HEK293T (cell line): Measurements from ENCODE around the gene CALML5.

Experiments
- CTCF ChIA-PET: fragments of 350-600 bp; formaldehyde crosslinking; extraction: SDS; loops from one replicate; lab custom pipeline; 2021; ENCODE audit warnings: antibody characterized with exemption, inconsistent platforms; lab: Yijun Ruan, JAX
- POLR2A ChIA-PET: fragments of 350-600 bp; formaldehyde crosslinking; extraction: SDS; loops from one replicate; lab custom pipeline; 2020; ENCODE audit warnings: antibody characterized with exemption, inconsistent platforms; lab: Yijun Ruan, JAX
- DNase-seq: peaks from one replicate; pipeline ENCODE4 v3.0.0; 2012; ENCODE audit warnings: mixed read lengths; ENCODE audit errors: extremely low spot score
- ARNT ChIP-seq: fragments of 450-650 bp; IDR thresholded peaks from 2 replicates; pipeline ENCODE4 v1.6.1; 2017; ENCODE audit warnings: mild to moderate bottlenecking
- BHLHE40 ChIP-seq: fragments of 450-650 bp; IDR thresholded peaks from 2 replicates; pipeline ENCODE4 v1.6.1; 2016; ENCODE audit warnings: mild to moderate bottlenecking, moderate library complexity, borderline replicate concordance
- CTBP1 ChIP-seq: fragments of 450-650 bp; IDR thresholded peaks from 2 replicates; pipeline ENCODE4 v1.6.1; 2016; ENCODE audit warnings: borderline replicate concordance
- ELF4 ChIP-seq: fragments of 450-650 bp; IDR thresholded peaks from 2 replicates; pipeline ENCODE4 v1.6.1; 2017; ENCODE audit warnings: antibody characterized with exemption
- FOXA1 ChIP-seq: fragments of 450-650 bp; IDR thresholded peaks from 2 replicates; pipeline ENCODE4 v1.6.1; 2016; ENCODE audit warnings: mild to moderate bottlenecking
- FOXK2 ChIP-seq: fragments of 450-650 bp; IDR thresholded peaks from 2 replicates; pipeline ENCODE4 v1.6.1; 2016; ENCODE audit warnings: mild to moderate bottlenecking
- FOXM1 ChIP-seq: fragments of 450-650 bp; IDR thresholded peaks from 2 replicates; pipeline ENCODE4 v1.6.1; 2017; ENCODE audit warnings: mild to moderate bottlenecking, borderline replicate concordance
- HDGF ChIP-seq: fragments of 450-650 bp; IDR thresholded peaks from 2 replicates; pipeline ENCODE4 v1.6.1; 2017; ENCODE audit warnings: antibody characterized with exemption, borderline replicate concordance
- L3MBTL2 ChIP-seq: fragments of 450-650 bp; conservative IDR thresholded peaks from 2 replicates; pipeline ENCODE4 v1.6.1; 2016; ENCODE audit warnings: mild to moderate bottlenecking
- LEF1 ChIP-seq: fragments of 450-650 bp; IDR thresholded peaks from 2 replicates; pipeline ENCODE4 v1.6.1; 2017; ENCODE audit warnings: mild to moderate bottlenecking, borderline replicate concordance
- NFRKB ChIP-seq: fragments of 450-650 bp; IDR thresholded peaks from 2 replicates; pipeline ENCODE4 v1.6.1; 2016; ENCODE audit warnings: mild to moderate bottlenecking, moderate library complexity
- SP1 ChIP-seq: fragments of 450-650 bp; IDR thresholded peaks from 2 replicates; pipeline ENCODE4 v1.6.1; 2017
- SUZ12 ChIP-seq: fragments of 450-650 bp; IDR thresholded peaks from 2 replicates; pipeline ENCODE4 v1.6.1; 2016; ENCODE audit warnings: mild to moderate bottlenecking
- TARDBP ChIP-seq: fragments of 450-650 bp; IDR thresholded peaks from 2 replicates; pipeline ENCODE4 v1.6.1; 2016
- ZNF384 ChIP-seq: fragments of 450-650 bp; IDR thresholded peaks from 2 replicates; pipeline ENCODE4 v1.6.1; 2016
- TF ChIP-seq, protein P1 (sequence below): fragments of 450-650 bp; IDR thresholded peaks from 2 replicates; pipeline ENCODE4 v1.6.1; 2016

CALML5 gene

DNA sequence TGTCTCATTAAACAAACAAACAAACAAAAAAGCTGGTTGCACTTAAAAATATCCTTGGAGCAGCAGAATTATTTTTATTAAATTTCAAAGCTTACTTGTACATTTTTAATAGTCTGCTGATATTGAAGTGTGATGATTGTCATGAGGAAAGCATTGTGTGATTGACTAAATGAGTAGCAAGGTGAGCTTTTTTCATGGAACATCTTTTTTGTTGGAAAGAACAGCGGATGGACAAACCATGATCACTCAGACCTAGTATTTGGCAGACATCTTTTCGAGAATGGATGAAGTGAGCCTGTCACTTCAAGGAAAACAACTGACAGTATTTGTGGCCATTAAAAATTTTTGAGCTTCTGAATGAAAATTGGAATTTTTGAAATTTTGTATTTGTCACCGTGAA, 19.7 kb upstream of the CALML5 start:
- ChIA-PET POLR2A (no interaction called here), CTCF (interaction anchor here (0.6 kb wide), 1 partner anchor 13 kb away, joined by 3 read pairs; no protein-coding TSS in a partner anchor)

DNA sequence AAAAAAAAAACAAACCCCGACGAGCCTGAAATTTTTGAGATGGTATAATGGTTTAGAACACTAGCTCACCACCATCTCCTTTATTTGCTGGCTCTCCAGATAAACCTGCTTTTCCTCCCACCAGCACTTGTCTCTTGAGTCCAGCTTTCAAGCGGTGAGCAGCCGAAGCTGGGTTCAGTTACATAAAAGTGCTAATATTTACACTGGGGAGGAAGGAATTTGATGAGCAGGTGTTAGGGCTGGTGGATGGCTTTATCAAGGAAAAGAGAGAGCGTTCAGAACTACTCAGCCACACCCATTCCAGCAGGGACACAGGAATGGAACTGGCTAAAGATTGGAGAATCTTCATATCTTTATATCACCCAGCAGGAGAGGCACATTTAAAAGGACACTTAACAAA, 18.8 kb upstream of the CALML5 start:
- POLR2A ChIA-PET = no interaction called here
- DNase-seq = no peak
- CTCF ChIA-PET = no interaction called here
- TF ChIP-seq FOXA1 (no peak), HDGF (no peak), FOXK2 (no peak), SUZ12 (no peak), TARDBP (no peak), ARNT (no peak), SP1 (no peak), ZNF384 (no peak), ELF4 (no peak), L3MBTL2 (no peak), NFRKB (no peak), CTBP1 (no peak), BHLHE40 (no peak), FOXM1 (no peak)
- TF ChIP-seq, protein P1, sequence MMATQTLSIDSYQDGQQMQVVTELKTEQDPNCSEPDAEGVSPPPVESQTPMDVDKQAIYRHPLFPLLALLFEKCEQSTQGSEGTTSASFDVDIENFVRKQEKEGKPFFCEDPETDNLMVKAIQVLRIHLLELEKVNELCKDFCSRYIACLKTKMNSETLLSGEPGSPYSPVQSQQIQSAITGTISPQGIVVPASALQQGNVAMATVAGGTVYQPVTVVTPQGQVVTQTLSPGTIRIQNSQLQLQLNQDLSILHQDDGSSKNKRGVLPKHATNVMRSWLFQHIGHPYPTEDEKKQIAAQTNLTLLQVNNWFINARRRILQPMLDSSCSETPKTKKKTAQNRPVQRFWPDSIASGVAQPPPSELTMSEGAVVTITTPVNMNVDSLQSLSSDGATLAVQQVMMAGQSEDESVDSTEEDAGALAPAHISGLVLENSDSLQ = no peak

More for the DNA sequence above, 19.7 kb upstream of the CALML5 start:
- DNase-seq = no peak
- TF ChIP-seq HDGF (no peak), FOXM1 (no peak), SUZ12 (no peak), TARDBP (no peak), FOXA1 (no peak), BHLHE40 (no peak), SP1 (no peak), LEF1 (no peak), CTBP1 (no peak), ZNF384 (no peak), NFRKB (no peak), ELF4 (no peak), ARNT (no peak), L3MBTL2 (no peak), FOXK2 (no peak)
- TF ChIP-seq, protein P1 = no peak

DNA sequence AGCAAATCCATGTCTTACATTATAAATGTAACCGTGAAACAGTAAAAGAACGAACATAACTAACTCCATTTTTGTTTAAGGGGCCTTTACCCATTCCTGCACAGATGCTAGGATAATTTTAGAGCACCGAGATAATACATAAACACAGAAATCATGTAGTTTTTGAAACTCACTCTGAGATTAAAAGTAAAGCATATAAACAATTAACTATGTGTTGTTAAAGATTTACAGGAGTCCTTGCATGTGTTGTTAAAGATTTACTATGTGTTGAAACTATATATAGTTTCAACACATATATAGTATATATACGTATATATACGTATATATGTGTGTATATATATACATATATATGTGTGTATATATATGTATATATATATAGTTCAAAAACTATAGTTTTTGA, 18.2 kb upstream of the CALML5 start:
- ChIA-PET POLR2A (no interaction called here), CTCF (no interaction called here)
- no peak for DNase-seq
- TF ChIP-seq, protein P1 = no peak
- no peak for TF ChIP-seq TARDBP
- no peak for TF ChIP-seq SP1
- TF ChIP-seq FOXA1 = no peak
- no peak for TF ChIP-seq LEF1
- no peak for TF ChIP-seq HDGF
- TF ChIP-seq ARNT = no peak
- no peak for TF ChIP-seq L3MBTL2
- no peak for TF ChIP-seq SUZ12

DNA sequence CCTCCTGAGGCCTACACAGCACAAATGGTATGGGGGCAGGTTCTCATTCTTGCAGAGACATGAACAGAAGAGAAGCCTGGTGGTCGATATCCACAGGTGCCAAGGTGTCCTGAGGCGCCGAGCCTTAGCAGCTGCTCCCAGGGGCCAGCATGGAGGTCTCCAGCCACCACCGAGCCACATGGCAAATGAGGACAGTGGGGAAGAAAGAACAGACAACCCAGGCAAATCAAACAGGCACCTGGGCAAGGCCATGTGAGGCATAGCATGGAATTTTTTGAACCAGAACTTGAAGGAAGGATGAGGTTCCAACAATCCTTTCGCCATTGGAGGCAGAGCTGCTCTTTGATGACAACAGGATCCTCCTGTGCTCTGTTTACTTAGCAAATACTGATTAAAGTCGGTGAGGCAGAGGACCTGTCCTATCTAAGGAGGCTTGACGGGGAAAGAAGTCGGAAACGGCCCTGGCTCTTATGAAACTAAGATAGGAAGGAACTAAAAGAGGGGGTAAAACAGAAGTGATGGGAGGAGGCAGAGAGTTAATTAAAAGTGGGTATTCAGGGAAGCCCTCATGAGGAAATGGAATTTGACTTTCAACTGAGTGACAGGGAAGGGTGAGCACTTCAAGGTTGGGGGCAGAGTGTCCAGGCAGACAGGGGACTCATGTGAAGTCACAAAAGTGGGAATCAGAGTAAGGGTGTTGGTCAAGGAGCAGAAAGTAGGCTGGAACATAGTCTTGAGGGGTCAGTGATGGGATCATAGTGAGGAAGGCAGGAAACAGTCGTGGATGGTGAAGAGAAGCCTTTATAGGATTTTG, 16.8 kb upstream of the CALML5 start:
- CTCF ChIA-PET = no interaction called here
- no peak for DNase-seq
- no peak for TF ChIP-seq L3MBTL2
- TF ChIP-seq SP1 = no peak
- no peak for TF ChIP-seq CTBP1
- TF ChIP-seq HDGF = no peak
- no peak for TF ChIP-seq NFRKB
- no peak for TF ChIP-seq ELF4
- no peak for TF ChIP-seq FOXM1
- TF ChIP-seq ARNT = no peak
- TF ChIP-seq FOXA1 = no peak
- TF ChIP-seq SUZ12 = no peak
- TF ChIP-seq, protein P1 = no peak
- TF ChIP-seq BHLHE40 = no peak
- TF ChIP-seq LEF1 = no peak
- POLR2A ChIA-PET = no interaction called here

DNA sequence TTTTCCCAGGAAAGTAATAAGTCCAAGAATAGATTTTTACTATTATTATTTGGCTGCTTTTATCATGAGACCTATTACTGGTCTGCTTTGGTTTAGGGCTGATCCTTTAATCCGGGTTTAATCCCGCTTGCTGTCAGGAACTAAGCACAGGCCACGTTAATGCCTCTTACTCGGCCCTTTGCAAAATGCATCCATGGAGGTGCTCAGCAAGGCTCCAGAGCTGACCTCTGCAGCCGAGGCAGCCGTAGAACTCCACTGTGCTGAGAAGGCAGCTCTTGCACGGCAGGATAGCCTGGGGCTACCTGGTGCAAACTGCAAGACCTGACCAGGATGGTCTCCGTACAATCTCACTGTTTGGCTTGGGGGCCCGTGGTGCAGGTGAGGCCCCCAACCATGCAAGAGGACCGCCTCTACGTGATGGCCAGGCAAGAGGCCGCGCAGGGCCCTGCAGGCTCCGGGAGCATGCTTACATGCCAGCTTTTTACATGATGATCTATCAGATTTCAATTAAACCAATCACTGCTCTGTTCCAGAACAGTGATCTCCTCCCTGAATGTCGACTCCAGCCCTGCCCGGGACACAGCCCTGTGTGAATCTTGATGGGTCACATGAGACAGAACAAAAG, 15.0 kb upstream of the CALML5 start:
- POLR2A ChIA-PET = no interaction called here
- no peak for DNase-seq
- TF ChIP-seq FOXK2 = no peak
- no peak for TF ChIP-seq LEF1
- no peak for TF ChIP-seq FOXA1
- no peak for TF ChIP-seq ELF4
- TF ChIP-seq ZNF384 = no peak
- no peak for TF ChIP-seq BHLHE40
- CTCF ChIA-PET = no interaction called here
